Muscle of back (tissue), 13 donors: ENCODE measurements around the gene AXL. TPM values are rescaled to one million over a fixed set of nuclear protein-coding genes. Genes with fewer than 3 reads are reported as not detected.
"Not testable (repeated sequence)": the region's sequence is repeated elsewhere in the genome, so short reads cannot be mapped to it uniquely, and the experiment has no call there.

ENCODE experiments used
- DNase-seq, 3 donors: peaks; one replicate each; pipeline versions ENCODE4 v3.0.0 to v3.0.0-alpha.2; 2013
- long read RNA-seq, 9 donors: transcript quantifications; one replicate each; lab custom pipeline, GENCODE V29; 2026
- polyA plus RNA-seq, 10 donors: library from polyadenylated mRNA; unstranded; fragments of 120-200 nt; gene quantifications; one replicate each; pipeline ENCODE4 v1.2.1, GENCODE V29; 2013; ENCODE audit not compliant: insufficient read length in 10 of 10

The AXL gene
- 10 to 100 TPM; 23.4 to 37.7 (median 28.1) TPM for polyA plus RNA-seq
- long read RNA-seq, donor 1 = 0 reads
- long read RNA-seq, donor 2, full-length matches to known transcripts = 3 of 3 reads
- long read RNA-seq, donor 2, partial matches to known transcripts = 0 of 3 reads
- long read RNA-seq, donor 2, other reads (novel, unspliced or antisense) = 0 of 3 reads
- long read RNA-seq, donor 3 = 0 reads
- long read RNA-seq, donor 4, full-length matches to known transcripts = 1 of 11 reads
- long read RNA-seq, donor 4, partial matches to known transcripts = 10 of 11 reads
- long read RNA-seq, donor 4, other reads (novel, unspliced or antisense) = 0 of 11 reads
- long read RNA-seq, donor 5, partial matches to known transcripts = 17 of 17 reads
- long read RNA-seq, donor 5, other reads (novel, unspliced or antisense) = 0 of 17 reads
- long read RNA-seq, donor 6, partial matches to known transcripts = 0 of 2 reads
- long read RNA-seq, donor 6, other reads (novel, unspliced or antisense) = 0 of 2 reads
- long read RNA-seq, donor 7, full-length matches to known transcripts = 5 of 10 reads
- long read RNA-seq, donor 7, partial matches to known transcripts = 5 of 10 reads
- long read RNA-seq, donor 7, other reads (novel, unspliced or antisense) = 0 of 10 reads
- long read RNA-seq, donor 8, full-length matches to known transcripts = 2 of 7 reads
- long read RNA-seq, donor 8, partial matches to known transcripts = 5 of 7 reads
- long read RNA-seq, donor 8, other reads (novel, unspliced or antisense) = 0 of 7 reads
- long read RNA-seq, donor 9 = 0 reads

DNA sequence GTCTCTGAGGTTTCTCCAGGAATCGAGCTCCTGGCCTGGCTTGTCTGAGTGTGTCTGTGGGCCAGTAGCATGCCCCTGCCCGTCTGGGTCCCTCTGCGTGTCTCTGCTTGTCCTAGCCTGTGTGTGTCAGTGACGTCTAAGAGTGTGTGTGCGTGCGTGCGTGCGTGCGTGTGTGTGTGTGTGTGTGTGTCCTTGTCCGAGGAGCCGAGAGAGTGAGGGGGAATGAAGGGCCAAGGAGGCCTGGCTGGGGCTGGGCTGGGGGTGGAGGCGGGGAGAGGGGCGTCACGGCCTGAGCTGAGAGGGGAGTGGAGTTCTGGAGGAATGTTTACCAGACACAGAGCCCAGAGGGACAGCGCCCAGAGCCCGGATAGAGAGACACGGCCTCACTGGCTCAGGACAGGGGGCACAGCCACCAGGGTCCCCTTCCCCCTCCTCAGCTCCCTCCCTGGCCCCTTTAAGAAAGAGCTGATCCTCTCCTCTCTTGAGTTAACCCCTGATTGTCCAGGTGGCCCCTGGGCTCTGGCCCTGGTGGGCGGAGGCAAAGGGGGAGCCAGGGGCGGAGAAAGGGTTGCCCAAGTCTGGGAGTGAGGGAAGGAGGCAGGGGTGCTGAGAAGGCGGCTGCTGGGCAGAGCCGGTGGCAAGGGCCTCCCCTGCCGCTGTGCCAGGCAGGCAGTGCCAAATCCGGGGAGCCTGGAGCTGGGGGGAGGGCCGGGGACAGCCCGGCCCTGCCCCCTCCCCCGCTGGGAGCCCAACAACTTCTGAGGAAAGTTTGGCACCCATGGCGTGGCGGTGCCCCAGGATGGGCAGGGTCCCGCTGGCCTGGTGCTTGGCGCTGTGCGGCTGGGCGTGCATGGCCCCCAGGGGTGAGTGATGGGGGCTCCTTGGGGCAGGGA is at the start of gene AXL:
Gene AXL, plus strand, starts transcription at position 609 of the 893 bp plus-strand sequence. Its CDS starts 170 bp downstream, at position 779.
- peak; percentile 76 to 94 (median 85) for DNase-seq

- no peak for DNase-seq
These were observed 46.5 kb upstream of the AXL start for GRCh38 chr19:41172297-41173164.

GRCh38 chr19:41174297-41174928 is 44.6 kb upstream of the AXL start:
- DNase-seq = no peak

DNA sequence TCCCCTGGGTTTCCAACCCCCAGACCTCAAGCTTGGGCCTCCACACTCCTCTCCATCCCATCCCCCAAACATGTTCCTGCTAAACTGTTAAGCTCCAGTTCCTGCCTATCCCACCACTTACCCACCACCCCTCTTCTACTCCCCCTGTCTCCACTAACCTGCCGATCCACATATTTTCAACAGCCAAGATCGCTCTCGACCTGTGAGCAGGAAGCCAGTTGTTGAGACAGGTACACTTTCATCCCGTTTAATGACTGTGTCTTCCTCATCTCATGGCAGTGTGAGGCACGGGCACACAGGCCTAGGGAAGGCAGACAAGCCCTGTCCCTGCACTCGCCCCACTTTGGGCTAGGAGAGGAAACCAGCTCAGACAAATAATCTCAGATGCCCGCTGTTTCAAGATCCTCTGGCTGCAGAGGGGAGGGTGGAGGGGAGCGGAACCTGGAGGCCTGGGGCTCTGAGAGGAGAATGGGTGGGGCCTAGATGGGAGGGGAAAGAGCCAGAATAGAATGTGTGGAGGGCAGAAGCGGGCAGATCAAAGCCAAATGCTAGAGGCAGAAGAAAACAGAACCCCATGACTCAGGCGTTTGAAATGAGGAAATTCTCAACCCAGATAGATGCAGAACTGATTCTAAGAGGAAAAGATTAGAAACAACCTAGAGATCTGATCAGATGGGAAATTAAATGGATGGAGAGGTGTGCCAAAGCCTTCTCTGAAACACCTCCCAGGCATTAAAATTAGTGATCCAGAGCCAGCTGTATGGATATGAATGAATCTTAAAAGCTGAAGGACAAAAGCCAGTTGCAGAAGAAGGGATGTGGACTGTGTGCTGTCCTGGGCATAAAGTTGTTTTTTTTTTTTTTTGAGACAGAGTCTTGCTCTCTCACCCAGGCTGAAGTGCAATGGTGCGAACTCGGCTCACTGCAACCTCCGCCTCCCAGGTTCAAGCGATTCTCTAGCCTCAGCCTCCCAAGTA is 42.9 kb upstream of the AXL start:
- peak; percentile 17 to 49 (median 46) for DNase-seq

DNA sequence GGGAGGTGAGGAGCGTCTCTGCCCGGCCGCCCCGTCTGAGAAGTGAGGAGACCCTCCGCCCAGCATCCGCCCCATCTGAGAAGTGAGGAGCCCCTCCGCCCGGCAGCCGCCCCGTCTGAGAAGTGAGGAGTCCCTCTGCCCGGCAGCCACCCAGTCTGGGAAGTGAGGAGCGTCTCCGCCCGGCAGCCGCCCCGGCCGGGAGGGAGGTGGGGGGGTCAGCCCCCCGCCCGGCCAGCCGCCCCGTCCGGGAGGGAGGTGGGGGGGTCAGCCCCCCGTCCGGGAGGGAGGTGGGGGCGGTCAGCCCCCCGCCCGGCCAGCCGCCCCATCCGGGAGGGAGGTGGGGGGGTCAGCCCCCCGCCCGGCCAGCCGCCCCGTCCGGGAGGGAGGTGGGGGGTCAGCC is 38.9 kb upstream of the AXL start:
- DNase-seq = not testable (repeated sequence)

DNA sequence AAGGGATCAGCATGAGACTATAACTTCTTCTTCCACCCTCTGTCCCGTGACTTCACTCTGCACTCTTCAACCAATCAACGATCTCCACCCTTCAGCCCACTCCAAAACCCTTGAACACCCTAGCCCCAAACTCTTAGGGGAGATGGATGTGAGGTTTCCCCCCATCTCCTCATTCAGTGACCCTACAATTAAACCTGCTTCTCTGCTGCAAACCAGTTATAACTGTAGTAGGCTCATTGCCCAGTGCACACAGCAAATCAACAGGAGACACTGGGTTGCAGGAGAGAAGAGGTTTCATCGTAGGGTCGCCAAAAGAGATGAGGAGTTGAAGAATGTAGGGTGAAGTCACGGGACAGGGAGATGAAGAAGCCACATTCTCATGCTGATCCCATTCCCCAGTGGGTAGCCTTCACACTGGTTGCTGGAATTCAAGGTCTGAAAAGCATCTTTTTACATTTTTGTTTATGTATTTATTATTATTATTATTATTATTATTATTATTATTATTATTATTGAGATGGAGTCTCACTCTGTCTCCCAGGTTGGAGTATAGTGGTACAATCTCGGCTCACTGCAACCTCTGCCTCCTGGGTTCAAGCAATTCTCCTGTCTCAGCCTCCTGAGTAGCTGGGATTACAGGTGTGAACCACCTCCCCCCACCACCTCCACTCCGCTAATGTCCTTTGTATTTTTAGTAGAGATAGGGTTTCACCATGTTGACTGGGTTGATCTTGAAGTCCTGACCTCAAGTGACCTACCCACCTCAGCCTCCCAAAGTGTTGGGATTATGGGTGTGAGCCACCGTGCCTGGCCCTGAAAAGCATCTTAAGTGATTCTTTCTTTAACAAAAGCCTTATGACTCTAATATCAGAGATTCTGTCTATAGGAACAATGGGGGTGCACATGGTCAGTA is 31.8 kb upstream of the AXL start:
- no peak for DNase-seq

- no peak for DNase-seq
These were observed 31.1 kb upstream of the AXL start for GRCh38 chr19:41187884-41188279.

DNA sequence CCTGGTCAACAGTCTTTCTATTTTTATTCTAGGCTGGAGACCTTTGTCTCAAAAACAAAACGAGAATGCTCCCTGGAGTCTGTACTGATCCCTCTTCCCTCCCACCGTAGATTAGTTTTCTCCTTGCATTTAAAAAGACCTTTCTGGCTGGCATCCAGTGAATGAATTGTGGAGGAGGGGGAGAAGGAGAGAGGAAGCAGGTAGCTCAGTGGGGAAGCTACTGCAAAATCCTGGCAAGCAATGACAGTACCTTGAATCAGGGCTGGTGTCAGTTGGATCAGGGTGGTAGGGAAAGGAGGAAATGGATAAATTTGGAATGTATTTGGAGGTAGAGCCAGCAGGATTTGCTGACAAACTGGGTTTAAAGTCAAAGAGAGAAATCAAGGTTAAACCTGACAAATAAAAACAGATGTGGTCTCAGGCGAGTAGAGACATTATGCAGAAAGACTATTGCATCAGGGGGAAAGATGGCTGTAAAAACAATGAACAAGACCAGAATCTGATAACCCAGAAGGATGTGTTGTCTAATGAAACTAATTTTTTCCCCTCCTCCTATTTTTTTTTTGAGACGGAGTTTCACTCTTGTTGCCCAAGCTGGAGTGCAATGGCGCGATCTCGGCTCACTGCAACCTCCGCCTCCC is 29.5 kb upstream of the AXL start:
- peak in 1 of 3 donors; percentile 37 for DNase-seq

GRCh38 chr19:41192574-41193429 is 26.2 kb upstream of the AXL start, which contains the start of gene CYP2S1:
TSS of gene CYP2S1 (plus strand) at chr19:41193219. CDS start at chr19:41193265, 46 bp downstream.
- DNase-seq = no peak

GRCh38 chr19:41193430-41194156 is 25.4 kb upstream of the AXL start:
- no peak for DNase-seq

- no peak for DNase-seq
These were observed 24.9 kb upstream of the AXL start for GRCh38 chr19:41194157-41194552.

GRCh38 chr19:41195675-41196497 is 23.1 kb upstream of the AXL start:
- no peak for DNase-seq

DNA sequence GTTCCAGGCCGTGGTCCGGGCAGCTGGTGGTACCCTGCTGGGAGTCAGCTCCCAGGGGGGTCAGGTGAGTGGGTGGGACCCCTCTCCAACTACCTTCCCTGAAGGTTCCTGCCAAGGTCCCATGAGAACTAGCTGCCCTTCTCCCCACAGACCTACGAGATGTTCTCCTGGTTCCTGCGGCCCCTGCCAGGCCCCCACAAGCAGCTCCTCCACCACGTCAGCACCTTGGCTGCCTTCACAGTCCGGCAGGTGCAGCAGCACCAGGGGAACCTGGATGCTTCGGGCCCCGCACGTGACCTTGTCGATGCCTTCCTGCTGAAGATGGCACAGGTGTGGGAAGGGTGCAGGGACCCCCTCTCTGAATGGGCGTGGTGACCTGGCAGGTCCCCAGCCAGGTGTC is 20.5 kb upstream of the AXL start:
- DNase-seq = no peak

- DNase-seq = no peak
These were observed 15.7 kb upstream of the AXL start for GRCh38 chr19:41203371-41203770.

DNA sequence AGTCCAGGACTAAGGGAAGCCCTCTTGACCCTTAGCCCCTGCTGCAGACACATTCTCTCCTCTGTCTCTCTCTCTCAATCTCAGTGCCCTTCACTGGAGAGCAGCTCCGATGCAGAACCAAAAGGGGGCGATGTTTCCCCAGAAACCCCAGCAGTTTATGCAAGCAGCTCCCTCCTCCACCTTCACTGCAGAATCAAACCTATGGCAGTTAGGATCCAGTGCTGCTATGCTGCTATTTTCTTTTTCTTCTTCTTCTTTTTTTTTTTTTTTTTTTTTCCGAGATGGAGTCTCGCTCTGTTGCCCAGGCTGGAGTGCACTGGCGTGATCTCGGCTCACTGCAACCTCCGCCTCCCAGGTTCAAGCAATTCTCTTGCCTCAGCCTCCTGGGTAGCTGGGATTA is 14.7 kb upstream of the AXL start:
- DNase-seq = peak; percentile 84 to 92 (median 89)
